GM15510 (cell line): ENCODE data around the gene ZFR.

ENCODE experiments used
- POLR2A ChIP-seq: IDR thresholded peaks from 3 replicates; pipeline ENCODE4 v1.6.1; 2011; ENCODE audit warnings: borderline replicate concordance; ENCODE audit not compliant: insufficient read length; ENCODE audit errors: extremely low read depth

Gene ZFR

DNA sequence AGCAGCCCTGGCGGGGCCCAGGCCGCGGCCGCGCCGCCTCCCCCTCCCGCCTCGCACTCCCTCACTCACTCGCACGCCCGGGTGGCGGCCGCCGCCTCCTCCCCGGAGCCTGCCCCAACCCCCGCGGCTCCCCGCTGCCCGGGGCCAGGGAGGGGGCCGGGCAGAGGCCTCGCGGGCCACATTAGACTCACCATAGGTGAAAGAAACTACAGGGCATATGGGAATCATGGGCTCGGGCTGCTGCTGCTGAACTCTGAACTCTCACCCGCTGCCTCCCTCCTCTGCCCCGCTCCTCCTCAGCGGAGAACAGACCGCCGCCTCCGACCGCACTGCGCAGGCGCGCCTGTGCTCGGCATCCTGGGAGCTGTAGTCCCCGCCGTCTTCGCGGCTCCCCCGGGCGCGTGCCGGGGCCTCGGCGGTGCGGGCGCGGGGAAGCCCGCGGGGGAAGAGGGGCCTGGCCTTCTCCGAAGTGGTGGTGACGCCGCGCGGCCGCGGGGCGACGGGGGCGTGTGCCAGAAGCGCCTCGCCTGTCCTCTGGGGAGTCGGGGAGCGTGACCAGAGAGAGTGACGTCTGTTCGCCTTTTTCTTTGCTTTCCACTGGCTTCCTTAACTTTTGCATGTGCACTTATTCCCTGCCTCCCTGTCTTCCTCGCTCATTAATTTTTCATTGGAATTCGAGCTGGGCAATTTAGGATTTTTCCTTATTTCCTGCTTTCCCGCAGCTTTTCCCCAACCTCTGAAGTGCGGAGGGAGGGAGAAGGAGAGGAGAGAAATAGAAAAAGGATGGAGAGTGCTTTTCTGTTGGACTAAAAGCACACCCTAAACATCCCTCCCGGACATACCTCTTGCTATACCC lies at the start of gene ZFR:
Gene ZFR (minus strand): TSS at position 310 of the 856 bp plus-strand sequence. CDS start 82 bp downstream, at position 228.
- TF ChIP-seq POLR2A, result peak; percentile 78

DNA sequence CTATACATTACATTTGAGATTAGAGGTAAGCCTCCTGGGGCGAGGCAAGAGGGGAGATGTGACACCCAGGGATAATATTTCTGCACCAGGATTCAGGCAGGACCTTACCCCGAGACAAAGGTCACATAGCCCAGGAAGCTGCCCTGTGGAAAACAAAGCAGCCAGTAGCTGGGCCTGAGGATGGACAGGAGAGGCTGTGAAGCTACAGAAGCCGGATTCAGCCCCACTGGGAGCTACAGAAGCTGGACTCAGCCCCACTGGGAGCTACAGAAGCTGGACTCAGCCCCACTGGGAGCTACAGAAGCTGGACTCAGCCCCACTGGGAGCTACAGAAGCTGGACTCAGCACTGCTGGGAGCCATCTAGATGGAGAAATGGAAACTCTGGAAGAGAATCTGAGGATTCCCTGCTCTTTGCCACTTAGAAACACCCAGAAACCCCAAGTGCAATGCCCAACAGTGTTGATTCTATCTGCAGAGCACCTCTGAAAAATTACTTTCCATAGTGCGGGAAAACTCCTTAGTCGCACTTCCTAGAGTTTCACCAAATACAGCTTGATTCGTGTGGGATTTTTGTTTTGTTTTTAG lies 46.5 kb upstream of the ZFR start:
- TF ChIP-seq POLR2A, result no peak

DNA sequence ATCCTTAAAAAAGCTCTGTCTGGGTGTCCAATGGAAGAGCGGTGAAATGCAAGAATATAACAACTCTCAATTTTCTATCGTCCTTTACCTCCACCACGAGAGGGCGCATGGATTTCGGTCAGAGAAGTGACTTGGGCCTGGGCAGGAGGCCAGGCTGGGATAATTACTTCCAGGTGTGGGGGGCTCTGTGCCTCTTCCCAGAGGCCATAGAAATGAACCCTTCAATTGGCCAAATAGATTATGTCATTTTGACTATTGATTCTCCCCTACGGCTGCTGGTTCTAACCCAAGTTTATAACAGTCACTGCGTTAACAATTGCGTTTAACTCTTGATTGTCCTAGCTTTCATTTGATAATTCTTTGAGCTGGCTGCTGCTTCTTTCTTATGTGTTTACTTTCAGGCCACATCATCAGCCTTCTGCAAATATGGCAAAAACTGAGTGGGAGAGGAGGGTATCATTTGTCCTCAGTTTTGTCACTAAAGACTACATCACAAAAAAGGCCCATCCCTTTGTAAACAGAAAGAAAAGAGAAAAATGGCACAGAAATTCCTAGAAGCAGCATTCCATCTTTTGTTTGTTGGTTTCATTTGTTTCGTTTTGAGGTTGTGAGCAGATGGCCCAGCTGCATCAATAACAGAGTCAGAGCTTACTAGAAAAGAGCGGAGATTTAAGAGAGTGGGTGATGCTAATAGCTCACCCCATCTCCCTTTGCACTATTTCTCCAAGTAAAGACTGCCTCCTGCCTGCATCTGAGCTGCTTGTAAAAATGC lies 45.4 kb upstream of the ZFR start:
- no peak for TF ChIP-seq POLR2A

DNA sequence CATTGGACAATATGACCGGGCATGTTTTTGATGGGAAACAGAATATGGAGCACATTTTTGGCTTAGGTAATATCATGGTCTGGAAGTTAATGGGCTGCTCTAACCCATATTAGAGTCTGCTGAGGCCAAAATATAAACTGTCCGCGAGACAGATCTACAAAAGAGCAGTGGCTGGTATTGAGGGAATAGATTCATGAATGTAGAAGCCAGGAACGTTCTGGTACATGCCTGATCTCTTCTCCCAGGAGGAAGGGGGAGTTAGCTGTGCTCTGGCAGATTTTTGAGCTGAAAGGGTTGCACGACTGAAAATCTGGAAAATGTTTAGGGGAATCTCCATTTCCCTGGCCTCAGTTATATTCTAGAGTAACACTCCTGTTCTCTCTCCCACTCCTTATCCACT lies 42.9 kb upstream of the ZFR start:
- no peak for TF ChIP-seq POLR2A

DNA sequence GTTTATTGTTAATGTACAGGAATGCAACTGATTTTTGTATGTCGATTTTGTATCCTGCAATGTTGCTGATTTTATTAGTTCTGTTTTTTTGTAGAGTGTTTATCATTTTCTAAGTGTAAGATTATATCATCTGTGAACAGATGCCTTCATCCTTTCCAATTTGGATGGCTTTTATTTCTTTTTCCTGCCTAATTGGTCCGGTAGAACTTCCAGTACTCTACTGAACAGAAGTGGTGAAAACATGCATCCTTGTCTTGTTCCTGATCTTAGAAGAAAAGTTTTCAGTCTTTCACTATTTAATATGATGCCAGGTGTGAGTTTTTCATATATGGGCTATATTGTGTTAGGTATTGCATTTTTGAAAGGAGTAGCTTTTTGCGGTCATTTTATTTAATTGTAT lies 42.5 kb upstream of the ZFR start:
- no peak for TF ChIP-seq POLR2A

DNA sequence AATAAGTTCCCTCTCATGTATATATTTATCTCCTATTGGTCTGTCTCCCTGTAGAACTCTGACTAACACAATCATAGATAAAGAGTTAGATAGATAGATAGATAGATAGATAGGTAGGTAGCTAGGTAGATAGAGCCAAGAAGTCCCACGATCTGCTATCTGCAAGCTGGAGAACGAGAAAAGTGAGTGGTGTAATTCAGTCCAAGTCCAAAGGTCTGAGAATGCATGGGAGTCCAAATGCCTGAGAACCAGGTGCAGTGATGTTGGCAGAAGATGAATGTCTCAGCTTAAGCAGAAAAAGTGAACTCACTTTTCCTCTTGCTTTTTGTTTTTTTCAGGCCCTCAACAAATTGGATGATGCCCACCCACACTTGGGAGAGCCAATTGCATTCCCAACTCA lies 37.7 kb upstream of the ZFR start:
- no peak for TF ChIP-seq POLR2A

DNA sequence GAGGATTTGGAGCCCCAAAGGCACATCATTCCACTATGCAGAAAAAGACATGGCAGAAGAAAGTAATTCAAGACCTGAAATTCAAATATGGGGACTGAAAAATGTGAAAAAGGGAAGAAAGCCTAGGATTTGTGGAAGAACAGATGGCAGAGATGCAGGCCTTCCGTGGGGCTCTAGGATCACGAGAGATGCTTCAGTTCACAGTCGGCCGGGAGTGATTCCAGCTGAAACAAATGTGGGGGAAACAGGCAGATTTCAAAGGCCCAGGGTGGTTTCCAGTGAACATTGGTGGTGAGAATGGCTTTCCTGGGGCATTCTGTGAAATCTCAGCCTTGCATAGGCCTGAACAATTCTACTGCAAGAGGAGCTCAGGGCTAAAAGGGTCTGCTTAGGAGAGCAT lies 34.6 kb upstream of the ZFR start:
- TF ChIP-seq POLR2A, result no peak

DNA sequence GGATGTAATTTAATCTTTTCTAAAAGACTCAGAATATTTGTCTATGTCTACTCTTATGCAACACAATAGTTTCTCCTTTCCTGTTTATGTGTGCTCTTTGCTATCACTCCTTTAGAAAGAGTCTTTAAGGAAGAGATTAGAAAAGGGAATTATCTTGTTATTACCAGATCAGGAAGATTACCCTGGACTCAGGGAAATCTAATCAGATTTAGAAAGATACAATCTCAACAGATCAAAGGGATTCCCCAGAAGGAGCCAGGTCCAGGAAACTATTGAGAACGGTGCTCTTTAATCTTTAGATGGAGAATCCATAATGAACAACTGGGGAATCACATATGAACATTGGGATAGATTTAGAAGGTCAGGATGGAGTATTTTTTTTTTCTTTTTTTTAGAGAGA lies 32.4 kb upstream of the ZFR start:
- no peak for TF ChIP-seq POLR2A

DNA sequence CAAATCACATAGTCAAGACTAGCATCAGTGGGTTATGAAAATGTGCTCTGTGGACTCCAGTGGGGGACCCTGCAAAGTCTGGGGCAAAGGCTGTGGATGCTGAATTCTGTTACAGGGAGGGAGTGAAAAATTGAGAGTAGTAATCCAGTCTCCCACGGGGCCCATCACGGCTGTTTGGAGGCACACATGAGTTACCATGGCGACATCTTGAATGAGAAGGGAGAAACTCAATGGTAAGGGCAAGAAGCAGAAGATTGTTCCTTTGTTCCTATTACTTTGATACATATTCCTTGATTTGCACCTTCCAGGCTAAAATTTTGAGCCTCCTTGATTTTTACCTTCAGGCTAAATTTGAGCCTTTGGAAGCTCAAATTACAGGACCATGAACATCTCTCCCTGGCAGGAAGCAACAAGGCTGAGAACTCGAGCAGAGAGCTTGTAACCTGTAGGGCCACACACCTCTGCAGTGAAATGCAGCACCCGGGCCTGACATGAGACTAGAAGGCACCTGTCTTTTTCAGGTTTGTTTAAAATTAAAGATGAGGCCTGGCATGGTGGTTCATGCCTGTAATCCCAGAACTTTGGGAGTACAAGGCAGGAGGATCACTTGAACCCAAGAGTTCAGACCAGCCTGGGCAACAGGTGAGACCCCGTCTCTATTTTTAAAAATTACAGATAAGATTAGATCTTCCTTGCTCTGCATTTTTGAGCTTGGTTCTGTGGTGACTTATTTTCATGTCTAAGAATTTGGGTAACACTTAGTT lies 31.0 kb upstream of the ZFR start:
- TF ChIP-seq POLR2A, result no peak

DNA sequence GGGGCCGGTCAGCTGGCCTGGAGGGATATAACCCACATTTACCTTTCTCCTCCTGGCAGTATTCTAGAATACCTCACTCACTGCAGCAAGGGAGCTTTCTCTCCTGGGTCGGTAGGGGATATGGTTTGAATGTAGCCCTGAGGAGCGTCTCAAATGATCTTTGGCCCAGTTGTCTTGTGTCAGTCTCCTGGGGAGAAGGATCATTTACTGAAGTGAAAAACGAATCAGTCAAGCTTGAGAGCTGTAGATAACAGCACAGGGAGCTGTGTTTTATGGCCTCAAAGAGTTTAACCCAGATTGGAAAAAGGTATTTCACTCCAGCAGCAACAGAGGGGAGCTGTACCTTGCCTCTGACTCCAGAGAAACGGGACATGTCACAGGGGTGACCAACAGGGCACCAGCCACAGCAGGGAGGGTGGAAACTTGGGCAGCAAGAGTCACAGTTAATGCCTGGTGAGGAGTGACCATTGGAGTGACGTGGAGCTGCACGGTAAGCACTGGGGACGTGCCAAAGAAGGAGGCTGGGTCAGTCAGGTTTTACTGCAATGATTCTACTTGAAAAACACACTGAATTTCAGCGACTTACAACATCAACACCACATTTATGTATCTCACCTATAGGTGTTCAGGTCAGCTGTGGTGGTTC lies 29.8 kb upstream of the ZFR start:
- TF ChIP-seq POLR2A, result no peak

DNA sequence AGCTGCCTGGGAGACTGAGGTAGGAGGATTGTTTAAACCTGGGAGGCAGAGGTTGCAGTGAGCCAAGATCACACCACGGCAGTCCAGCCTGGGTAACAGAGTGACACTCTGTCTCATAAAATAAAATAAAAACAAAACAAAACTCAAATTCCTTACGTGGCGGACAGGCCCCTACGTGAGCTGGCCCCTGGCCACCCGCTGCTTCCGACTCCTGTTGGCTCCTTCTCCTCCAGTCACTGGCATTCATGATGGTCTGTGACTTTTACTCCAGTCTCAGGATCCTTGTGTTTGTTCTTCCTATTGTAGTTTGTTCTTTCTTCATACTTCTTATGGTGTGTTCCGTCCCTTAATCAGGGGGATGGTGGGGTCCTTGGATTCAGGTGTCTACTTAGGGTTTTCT lies 28.5 kb upstream of the ZFR start:
- TF ChIP-seq POLR2A, result no peak

DNA sequence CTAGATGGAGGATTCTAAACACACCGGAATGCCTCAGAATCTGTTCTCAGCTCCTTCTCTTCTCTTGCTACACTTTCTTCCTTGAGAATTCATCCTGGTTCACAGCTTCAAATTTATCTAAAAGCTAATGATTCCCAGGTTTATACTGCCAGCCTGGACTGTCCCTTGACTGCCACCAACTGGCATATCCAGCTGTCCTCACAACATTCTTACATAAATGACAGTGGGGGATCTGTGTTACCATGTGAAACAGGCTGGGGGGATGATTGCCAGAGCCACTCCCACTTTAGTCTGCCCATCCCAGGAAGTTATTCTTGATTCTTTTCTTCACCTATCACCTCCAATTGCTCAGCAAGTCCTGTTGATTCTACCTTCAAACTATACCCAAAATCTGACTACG lies 27.2 kb upstream of the ZFR start:
- TF ChIP-seq POLR2A, result no peak

DNA sequence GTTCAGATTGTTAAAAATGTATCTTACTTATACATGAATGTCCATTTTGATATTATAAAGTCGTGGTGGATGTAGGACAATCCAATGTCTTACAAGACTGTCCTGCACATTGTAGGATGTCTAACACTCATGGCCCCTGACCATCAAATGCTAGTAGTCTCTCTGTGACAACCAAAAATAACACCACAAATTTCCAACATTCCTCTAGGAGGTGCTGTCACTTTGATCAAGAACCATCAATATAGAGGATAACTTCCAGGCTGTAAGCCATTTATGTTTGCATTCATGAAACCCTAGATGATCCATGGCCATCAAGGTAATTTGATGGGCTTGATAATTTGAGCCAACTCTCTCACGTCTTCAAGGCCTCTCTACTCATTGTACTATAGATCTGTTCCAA lies 20.5 kb upstream of the ZFR start:
- no peak for TF ChIP-seq POLR2A

DNA sequence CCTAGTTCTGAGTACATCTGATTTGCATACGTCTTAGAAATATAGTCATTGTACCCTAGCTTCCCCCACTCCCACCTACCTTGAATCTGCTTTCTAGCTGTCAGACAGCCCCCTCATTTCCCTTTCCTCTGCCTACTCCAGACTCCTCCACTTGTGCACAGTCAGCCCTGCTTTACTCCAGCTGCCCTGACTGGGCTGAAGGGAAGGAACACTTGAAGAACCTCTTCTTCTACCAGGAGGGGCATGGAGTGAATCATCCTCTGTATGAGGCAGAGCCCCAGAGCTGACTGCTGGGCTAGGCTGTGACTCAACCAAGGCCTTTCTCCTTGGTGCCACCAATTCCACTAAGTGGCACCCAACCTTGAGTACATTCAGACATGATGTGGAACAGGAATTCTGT lies 18.1 kb upstream of the ZFR start:
- no peak for TF ChIP-seq POLR2A
